HG03097 (cell line): Measurements from ENCODE around the gene PTPN22.

ENCODE experiments used
- ATAC-seq: cut with Tn5 transposase; IDR thresholded peaks from one replicate; pipeline ENCODE4 v1.9.1; 2021; ENCODE audit not compliant: unreplicated experiment, low FRiP score

Gene PTPN22

GRCh38 chr1:113887402-113888175 lies 16.1 kb upstream of the PTPN22 start, which contains the start of gene BCL2L15:
BCL2L15 (minus strand) TSS chr1:113887581; CDS start chr1:113887375, 206 bp downstream.
- no peak for ATAC-seq

GRCh38 chr1:113886417-113887401 lies 15.2 kb upstream of the PTPN22 start:
- ATAC-seq, result no peak

- ATAC-seq, result no peak
Measured at GRCh38 chr1:113881661-113882060, 10.1 kb upstream of the PTPN22 start.

GRCh38 chr1:113879739-113880038 lies 8.2 kb upstream of the PTPN22 start:
- ATAC-seq, result no peak

GRCh38 chr1:113876176-113876575 lies 4.7 kb upstream of the PTPN22 start:
- ATAC-seq, result no peak

GRCh38 chr1:113875714-113876113 lies 4.2 kb upstream of the PTPN22 start:
- ATAC-seq, result peak; percentile 30

- no peak for ATAC-seq
Measured at GRCh38 chr1:113874012-113874879, 2.7 kb upstream of the PTPN22 start.

GRCh38 chr1:113872219-113872935 lies 865 bp upstream of the PTPN22 start:
- ATAC-seq, result no peak

- ATAC-seq, result no peak
Measured at GRCh38 chr1:113870778-113871177, 734 bp downstream of the PTPN22 start.

GRCh38 chr1:113868387-113869083 lies 3.0 kb downstream of the PTPN22 start:
- no peak for ATAC-seq

- no peak for ATAC-seq
Measured at GRCh38 chr1:113861641-113862040, 9.9 kb downstream of the PTPN22 start.

- ATAC-seq, result no peak
Measured at GRCh38 chr1:113860891-113861290, 10.6 kb downstream of the PTPN22 start.

GRCh38 chr1:113859478-113860175 lies 11.9 kb downstream of the PTPN22 start:
- peak; percentile 83 for ATAC-seq

GRCh38 chr1:113858982-113859381 lies 12.5 kb downstream of the PTPN22 start:
- no peak for ATAC-seq

- ATAC-seq, result no peak
Measured at GRCh38 chr1:113858418-113858817, 13.1 kb downstream of the PTPN22 start.

GRCh38 chr1:113857776-113858175 lies 13.7 kb downstream of the PTPN22 start:
- no peak for ATAC-seq

- no peak for ATAC-seq
Measured at GRCh38 chr1:113856401-113856790, 15.1 kb downstream of the PTPN22 start.

- ATAC-seq, result no peak
Measured at GRCh38 chr1:113855630-113856400, 15.7 kb downstream of the PTPN22 start.
